Stimulated activated CD4-positive, alpha-beta T cell treated with anti-CD3 and anti-CD28 coated beads, Interleukin-2, amount 100 ng/mL, for 24 hours (primary cell): ENCODE results near the gene FBXO31.

Experiments used
- DNase-seq, 2 donors: peaks; one replicate each; pipeline ENCODE4 v3.0.0-alpha.2; 2020

The FBXO31 gene

DNA sequence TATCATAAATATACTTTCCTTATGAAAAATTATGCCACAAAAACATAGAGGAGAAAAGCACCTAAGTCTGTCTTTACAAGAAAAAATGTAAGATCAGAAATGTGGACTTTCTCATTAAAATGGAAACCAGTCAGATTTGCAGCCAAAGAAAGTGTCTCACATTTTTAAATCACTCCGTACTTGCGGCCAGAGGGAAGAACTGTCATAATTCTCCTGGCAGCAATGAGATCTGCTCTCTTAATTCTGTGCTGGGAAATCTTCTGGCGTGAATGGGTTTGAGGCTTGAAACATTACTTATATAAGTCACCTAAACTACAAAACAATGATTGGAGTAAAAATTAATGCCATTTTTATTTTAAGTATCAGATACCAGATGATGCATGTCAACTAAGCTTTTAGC, 77.1 kb downstream of the FBXO31 start:
- no peak for DNase-seq

- no peak for DNase-seq
Observed at GRCh38 chr16:87305505-87306391, 77.8 kb downstream of the FBXO31 start.

- no peak for DNase-seq
Observed at GRCh38 chr16:87304951-87305350, 78.6 kb downstream of the FBXO31 start.

DNA sequence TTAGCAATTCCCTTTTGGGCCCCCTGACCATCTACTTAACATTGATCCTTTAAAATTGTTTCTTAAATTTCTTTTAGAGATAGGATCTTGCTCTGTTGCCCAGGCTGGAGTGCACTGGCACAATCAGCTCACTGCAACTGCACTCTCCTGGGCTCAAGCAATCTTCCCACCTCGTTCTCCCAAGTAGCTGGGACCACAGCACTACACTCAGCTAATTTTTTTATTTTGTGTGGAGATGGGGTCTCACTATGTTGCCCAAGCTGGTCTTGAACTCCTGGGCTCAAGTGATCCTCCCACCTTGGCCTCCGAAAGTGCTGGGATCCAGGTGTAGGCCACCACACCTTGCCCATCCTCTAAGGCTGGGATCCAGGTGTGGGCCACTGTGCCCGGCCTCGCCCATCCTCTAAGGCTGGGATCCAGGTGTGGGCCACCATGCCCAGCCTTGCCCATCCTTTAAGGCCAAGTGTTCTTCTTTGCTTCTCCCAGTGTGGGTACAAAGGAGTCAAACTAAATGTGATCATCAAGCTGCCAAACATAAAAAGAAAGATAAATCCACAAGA, 79.5 kb downstream of the FBXO31 start:
- DNase-seq: no peak

DNA sequence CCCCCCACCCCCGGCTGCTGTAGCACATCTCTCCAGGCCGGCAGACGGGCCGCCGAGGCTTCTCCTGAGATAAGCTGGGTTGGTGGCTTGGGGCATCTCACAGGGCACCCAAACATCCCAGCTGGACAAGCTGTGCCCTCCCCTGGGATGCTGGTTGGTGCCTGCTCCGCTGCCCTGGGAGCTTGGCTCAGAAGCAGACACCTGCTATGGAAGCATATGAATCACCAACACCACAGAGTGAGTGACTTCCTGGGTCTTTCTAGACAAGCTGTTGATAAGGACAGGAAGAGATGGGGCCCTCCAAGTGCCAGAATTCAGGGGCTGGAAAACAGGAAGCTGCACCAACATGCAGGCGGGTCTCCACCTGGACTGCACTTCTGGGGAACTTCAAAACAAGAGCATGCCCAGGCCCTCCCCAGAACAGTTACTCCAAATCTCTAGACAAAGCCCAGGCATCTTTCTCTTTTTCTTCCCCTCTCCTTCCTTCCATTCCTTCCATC, 80.1 kb downstream of the FBXO31 start:
- no peak for DNase-seq

DNA sequence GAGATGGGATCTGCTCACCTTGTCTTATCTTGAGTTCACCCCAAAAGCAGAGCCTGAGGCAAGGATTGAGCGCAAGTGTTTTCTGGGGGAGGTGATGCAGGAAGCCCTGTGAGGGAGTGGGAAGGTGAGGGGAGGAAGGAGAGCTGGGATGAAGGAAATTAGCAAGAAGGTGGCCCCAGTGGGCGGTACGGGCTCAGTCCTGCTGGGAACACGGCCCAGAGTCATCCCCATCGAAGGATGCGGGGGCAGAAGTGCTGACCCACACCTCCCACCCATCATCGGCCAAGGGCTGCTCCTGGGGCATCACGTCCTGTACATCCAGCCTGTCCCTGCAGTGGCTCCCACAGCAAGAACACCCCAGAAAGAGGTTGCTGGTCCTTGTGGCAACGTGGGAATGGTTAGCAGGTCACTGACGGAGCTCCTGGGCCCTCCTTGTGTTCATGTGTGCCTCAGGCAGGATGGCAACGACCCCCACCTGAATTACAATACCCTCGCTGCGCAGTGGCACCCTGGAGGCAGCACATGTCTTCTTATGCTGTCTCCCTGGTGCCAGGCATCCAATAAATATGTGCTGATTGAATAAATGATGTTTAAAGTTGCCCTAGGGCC, 84.6 kb downstream of the FBXO31 start:
- DNase-seq: no peak

DNA sequence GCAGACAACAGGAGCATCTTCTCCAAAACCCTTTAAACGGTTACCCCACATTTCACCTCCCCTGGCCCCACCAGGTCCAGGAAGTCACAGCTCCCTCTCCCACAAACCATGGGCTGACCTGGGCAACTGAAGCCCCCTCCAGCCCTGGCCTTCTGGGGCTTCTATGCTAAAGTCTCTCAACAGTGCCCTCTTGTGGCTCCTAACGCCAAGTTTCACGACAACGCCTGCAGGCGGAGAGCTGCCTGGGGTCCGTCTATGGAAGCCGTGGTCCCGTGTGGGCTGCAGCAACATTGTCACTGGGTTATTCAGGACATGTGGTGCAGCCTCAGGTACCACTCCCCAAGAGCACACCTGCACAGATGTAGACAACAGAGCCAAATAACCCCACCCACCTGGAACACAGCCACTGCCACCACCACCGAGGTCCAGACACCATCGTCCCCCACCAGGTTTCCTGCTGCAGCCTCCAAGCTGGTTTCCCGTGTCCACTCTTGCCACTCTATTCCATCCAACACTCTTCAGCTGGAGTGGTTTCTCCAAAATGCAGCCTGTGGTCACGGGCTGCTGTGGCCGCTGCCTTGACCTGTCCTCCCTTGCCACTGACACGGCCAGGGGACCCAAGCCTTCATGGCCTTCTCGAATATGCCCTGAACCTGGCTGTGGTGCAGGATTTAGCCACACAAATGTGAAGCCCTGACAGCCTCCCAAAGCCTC, 85.5 kb downstream of the FBXO31 start:
- peak; percentile 47 to 49 for DNase-seq

DNA sequence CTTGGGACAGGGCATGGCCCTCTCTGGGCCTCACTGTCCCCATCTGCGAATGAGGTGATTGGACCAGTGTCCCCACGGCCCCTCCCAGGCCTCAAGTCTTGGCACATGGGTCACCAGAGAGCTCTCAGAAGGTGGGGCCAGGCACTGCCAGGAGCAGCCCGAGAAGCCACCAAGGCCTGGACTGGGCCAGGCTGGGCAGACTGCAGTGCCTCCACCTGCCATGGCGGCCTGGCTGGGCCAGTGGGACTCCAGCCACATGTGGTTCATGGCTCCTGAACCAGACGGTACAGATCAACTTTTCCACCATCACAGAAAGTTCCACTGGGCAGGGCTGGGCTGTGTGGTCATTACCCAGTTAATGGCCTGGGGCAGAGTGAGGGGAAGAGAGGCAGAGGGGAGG, 86.2 kb downstream of the FBXO31 start:
- DNase-seq: no peak

- no peak for DNase-seq
Observed at GRCh38 chr16:87295661-87296531, 87.7 kb downstream of the FBXO31 start.

DNA sequence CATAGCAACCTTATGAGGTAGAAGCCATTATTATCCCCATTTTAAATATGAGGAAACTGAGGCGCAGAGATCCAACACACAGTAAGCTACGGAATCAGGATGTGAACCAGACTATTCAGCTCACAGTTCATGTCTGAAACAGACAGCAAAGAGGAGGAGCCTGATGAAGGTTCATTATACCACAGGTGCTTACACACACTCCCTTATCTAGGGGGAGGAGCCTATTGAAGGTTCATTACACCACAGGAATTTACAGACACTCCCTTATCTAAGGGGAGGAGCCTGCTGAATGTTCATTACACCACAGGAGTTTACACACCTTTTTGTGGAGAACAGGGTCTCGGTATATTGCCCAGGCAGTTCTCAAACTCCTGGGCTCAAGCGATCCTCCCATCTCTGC, 88.3 kb downstream of the FBXO31 start:
- no peak for DNase-seq

DNA sequence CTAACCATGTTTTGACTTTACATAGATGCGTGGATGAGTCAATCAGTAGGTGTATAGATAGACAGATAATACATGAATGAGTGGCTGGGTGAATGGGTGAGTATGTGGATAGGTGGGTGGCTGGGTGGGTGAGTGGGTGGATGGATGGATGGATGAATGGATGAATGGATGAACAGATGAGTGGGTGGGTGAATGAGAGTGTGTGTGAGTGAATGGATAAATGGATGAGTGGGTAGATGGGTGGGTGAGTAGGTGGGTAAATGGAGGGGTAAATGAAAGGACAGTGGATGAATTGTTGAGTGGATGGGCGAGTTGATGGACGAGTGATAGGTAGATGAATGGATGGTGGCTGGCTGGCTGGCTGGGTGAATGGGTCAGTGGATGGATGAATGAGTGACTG, 89.6 kb downstream of the FBXO31 start:
- no peak for DNase-seq

DNA sequence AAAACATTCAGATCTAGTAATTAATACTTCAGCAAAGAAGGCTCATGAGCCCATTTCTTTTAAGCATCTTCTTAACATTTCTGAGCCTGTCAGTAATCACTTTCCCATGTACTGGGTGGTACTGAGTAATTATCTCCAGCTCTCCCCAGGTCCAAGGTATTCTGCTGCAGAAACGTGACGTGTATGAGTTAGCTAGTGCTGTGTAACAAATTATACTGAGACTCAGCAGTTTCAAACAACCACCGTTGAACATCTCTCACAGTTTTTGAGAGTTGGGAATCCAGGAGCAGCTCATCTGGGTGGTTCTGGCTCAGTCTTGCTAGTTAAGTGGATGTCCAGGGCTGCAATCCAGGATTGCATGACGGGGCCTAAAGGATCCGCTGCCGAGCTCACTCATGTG, 91.6 kb downstream of the FBXO31 start:
- no peak for DNase-seq

GRCh38 chr16:87288753-87289362, 94.7 kb downstream of the FBXO31 start:
- DNase-seq: no peak

- no peak for DNase-seq
Observed at GRCh38 chr16:87286839-87287626, 96.5 kb downstream of the FBXO31 start.

- no peak for DNase-seq
Observed at GRCh38 chr16:87284183-87284582, 99.4 kb downstream of the FBXO31 start.

GRCh38 chr16:87279094-87279658, 104.4 kb downstream of the FBXO31 start:
- DNase-seq: no peak

- peak; percentile 33 to 62 for DNase-seq
Observed at GRCh38 chr16:87278191-87279093, 105.1 kb downstream of the FBXO31 start.
